Measurements from ENCODE around the gene CSK.

CSK gene

DNA sequence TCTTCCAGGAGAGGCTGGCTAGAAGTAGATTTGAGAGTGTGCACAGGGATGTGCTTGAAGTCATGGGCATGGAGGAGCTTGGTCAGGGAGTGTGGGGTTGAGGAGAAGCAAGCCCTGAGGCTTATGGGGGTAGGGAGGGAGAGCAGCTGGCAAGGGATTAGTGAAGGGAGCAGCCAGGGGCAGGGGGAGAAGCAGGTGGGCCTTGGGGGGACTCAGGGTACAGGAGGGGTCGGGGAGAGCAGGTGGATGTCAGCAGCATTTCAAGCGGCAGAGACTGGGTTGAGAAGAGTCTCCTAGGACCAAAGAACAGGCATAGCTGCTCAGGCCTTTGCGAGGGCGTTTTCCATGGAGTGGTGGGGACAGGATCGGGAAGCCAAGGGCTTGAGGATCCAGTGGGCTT lies 27.4 kb downstream of the CSK start:
- peaks cover 10% of the 10 kb centered on the region for H3K36me3 ChIP-seq
- H3K27me3 ChIP-seq = no peaks in the 10 kb centered on the region
- H3K27ac ChIP-seq = no peak overlapping the region
- H3K9me3 ChIP-seq = no peaks in the 10 kb centered on the region
- no peaks in the 10 kb centered on the region for H3K4me1 ChIP-seq (ENCODE audit: control insufficient read depth in 1 of 2, insufficient read depth in 1 of 2, low read depth in 1 of 2, low read length in 1 of 2)
- H3K4me3 ChIP-seq (ENCODE audit: low read depth in 1 of 2, low read length in 1 of 2) = no peak overlapping the region
- TF ChIP-seq, protein P1, sequence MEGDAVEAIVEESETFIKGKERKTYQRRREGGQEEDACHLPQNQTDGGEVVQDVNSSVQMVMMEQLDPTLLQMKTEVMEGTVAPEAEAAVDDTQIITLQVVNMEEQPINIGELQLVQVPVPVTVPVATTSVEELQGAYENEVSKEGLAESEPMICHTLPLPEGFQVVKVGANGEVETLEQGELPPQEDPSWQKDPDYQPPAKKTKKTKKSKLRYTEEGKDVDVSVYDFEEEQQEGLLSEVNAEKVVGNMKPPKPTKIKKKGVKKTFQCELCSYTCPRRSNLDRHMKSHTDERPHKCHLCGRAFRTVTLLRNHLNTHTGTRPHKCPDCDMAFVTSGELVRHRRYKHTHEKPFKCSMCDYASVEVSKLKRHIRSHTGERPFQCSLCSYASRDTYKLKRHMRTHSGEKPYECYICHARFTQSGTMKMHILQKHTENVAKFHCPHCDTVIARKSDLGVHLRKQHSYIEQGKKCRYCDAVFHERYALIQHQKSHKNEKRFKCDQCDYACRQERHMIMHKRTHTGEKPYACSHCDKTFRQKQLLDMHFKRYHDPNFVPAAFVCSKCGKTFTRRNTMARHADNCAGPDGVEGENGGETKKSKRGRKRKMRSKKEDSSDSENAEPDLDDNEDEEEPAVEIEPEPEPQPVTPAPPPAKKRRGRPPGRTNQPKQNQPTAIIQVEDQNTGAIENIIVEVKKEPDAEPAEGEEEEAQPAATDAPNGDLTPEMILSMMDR (IDR thresholded peaks at IDR 0.05) = no peak

DNA sequence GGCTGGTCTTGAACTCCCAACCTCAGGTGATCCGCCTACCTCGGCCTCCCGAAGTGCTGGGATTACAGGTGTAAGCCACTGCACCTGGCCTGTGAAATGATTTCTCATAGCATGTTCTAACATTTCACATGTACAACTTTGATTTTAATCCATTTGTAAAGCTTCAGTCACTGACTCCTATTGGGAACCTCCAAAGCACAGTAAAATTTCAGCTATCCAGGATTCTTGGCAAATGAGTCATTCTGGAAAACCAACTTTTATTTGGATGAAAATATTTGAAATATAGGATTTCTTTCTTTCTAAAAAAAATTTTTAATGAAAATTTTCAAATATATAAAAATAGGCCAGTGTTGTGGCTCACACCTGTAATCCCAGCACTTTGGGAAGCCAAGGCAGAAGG lies 28.1 kb downstream of the CSK start:
- Histone ChIP-seq H3K4me3 (ENCODE audit: low read depth in 1 of 2, low read length in 1 of 2) (no peak overlapping the region), H3K9me3 (no peaks in the 10 kb centered on the region), H3K4me1 (ENCODE audit: control insufficient read depth in 1 of 2, insufficient read depth in 1 of 2, low read depth in 1 of 2, low read length in 1 of 2) (no peaks in the 10 kb centered on the region), H3K27ac (no peak overlapping the region), H3K27me3 (no peaks in the 10 kb centered on the region), H3K36me3 (peaks cover 2% of the 10 kb centered on the region)
- TF ChIP-seq, protein P1 (IDR thresholded peaks at IDR 0.05) = no peak

DNA sequence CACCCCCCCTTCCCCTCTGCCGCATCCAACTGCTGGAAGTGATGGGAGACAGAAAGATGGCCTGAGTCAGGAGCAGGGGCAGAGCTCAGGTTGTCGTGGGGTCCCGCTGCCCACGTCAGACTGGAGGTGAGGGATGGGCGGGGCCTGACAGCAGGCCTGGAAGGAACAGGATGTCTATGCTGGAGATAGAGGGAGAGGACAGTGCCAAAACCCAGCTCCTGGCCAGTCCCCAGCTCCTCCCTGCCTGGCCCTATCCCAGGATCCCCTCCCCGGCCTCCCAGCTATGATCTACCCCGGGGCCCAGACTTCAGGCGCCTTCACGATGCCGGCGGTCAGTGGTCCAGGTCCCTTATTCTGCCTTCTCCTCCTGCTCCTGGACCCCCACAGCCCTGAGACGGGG lies 30.7 kb downstream of the CSK start, which contains the start of gene LMAN1L:
TSS of gene LMAN1L (plus strand) at position 303 of the 400 bp plus-strand sequence. CDS start at position 323, 20 bp downstream.
- Histone ChIP-seq H3K4me3 (ENCODE audit: low read depth in 1 of 2, low read length in 1 of 2) (no peak within 1 kb of the TSS), H3K27ac (no peak within 1 kb of the TSS), H3K9me3 (no peaks in the 10 kb centered on the region), H3K4me1 (ENCODE audit: control insufficient read depth in 1 of 2, insufficient read depth in 1 of 2, low read depth in 1 of 2, low read length in 1 of 2) (no peaks in the 10 kb centered on the region), H3K36me3 (no peaks in the 10 kb centered on the region), H3K27me3 (peaks cover 5% of the 10 kb centered on the region)
- TF ChIP-seq, protein P1 (IDR thresholded peaks at IDR 0.05) = no peak

DNA sequence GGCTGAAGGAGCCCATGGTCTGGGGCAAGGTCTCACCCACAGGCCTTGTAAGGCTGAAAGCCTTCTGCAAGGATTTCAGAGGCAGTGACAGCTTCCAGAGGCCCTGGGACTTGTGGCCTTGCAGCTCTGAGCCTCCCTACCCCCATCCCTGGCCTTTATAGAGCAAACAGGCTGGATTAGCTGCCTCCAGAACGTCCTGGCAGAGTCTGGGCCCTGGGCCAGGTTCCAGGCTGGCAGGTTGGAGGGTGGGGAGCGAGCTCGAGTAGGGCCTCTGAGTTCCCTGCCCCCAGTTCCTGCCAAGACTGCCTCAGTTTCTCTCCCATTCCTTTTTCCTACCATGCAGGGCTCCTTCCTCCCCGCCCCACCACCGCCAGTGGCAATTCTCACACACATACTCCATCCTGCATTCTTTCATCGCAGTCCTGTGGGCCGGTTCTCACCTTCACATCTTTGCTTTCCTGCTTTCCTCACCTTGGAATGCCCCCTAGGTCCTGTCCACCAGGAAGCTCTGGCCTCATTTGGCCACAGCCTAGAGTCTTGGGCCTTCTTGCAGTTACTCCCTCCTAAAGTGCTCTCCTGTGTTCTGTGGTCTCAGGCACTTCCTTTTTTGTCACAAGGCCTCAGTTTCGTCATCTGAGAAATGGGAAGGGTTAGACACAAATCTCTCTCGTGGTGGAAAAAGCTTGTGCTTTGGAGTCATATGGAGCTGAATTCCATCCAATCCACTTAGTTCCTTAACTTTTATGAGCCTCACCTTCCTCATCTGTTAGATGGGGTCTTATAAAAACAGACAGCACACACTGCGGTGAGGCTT lies 33.4 kb downstream of the CSK start:
- Histone ChIP-seq H3K36me3 (no peaks in the 10 kb centered on the region), H3K9me3 (no peaks in the 10 kb centered on the region), H3K4me3 (ENCODE audit: low read depth in 1 of 2, low read length in 1 of 2) (no peak overlapping the region), H3K27ac (no peak overlapping the region), H3K4me1 (ENCODE audit: control insufficient read depth in 1 of 2, insufficient read depth in 1 of 2, low read depth in 1 of 2, low read length in 1 of 2) (no peaks in the 10 kb centered on the region), H3K27me3 (peaks cover 23% of the 10 kb centered on the region)
- TF ChIP-seq, protein P1 (IDR thresholded peaks at IDR 0.05) = no peak

DNA sequence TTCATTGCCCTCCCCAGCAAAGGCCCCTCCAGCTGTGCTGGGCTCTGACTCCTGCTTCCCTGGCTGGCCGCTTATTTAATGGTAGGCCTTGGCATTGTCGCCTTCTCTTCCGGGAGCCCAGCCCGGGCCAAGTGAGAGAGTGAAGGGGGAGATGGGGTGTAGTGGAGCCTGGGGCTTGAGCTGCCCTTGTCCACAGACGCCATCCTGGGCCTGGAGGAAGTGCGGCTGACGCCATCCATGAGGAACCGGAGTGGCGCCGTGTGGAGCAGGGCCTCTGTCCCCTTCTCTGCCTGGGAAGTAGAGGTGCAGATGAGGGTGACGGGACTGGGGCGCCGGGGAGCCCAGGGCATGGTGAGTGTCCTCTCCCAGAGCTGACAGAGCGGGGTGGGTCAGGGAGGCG lies 34.1 kb downstream of the CSK start:
- Histone ChIP-seq H3K27ac (no peak overlapping the region), H3K4me3 (ENCODE audit: low read depth in 1 of 2, low read length in 1 of 2) (no peak overlapping the region), H3K27me3 (peaks cover 23% of the 10 kb centered on the region), H3K36me3 (no peaks in the 10 kb centered on the region), H3K9me3 (no peaks in the 10 kb centered on the region), H3K4me1 (ENCODE audit: control insufficient read depth in 1 of 2, insufficient read depth in 1 of 2, low read depth in 1 of 2, low read length in 1 of 2) (no peaks in the 10 kb centered on the region)
- TF ChIP-seq, protein P1 (IDR thresholded peaks at IDR 0.05) = no peak
